Stimulated activated CD8-positive, alpha-beta memory T cell treated with anti-CD3 and anti-CD28 coated beads, Interleukin-2, amount 100 ng/mL, for 48 hours (primary cell): ENCODE data around the gene ABHD2.
"Not testable (repeated sequence)": the region's sequence is repeated elsewhere in the genome, so short reads cannot be mapped to it uniquely, and the experiment has no call there.

Experiments
- DNase-seq, 2 donors: peaks; one replicate each; pipeline ENCODE4 v3.0.0-alpha.2; 2020; ENCODE audit warnings: low read depth in 2 of 2

Gene ABHD2

DNA sequence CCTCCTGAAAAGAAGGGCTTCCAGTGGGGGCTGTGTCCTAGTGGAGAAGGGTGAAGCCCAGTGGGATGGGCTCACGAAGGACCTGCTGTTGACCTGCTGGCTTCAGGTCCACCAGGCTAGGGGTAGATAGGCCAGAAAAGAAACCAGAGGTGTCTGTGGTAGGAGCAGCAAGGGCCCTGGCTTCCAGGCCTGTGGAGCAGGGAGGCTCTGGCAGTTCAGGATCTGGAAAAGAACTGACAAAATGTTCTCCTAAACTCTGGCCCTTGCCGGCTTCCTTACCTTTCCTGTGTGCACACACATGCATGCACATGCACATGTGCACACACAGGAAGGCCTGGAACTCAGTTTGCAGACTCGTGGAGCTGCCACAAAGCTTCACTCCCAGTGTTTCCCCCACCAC, 49.7 kb downstream of the ABHD2 start:
- DNase-seq: no peak

DNA sequence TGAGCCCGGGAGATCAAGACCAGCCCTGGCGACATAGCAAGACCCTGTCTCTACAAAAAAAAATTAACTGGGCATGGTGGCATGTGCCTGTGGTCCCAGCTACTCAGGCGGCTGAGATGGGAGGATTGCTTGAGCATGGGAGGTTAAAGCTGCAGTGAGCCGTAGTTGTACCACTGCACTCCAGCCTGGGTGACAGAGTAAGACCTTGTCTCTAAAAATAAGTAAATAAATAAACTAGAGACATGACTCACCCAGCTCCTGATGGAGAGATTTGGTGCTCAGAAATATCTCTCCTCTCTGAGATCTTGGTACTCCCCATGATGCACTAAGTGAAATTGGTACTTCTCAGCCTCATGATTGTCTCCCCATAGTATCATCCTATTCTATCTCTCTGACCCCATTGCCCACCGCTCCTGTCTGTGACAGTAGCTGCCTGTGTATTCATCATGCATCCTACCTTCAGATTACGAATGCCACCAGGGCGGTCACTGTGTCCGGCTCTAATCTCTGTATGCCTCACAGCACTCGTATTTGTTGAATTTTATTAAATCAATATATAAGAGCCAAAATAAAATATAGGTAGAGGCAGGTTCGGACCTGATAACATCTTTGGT, 50.9 kb downstream of the ABHD2 start:
- DNase-seq: no peak

DNA sequence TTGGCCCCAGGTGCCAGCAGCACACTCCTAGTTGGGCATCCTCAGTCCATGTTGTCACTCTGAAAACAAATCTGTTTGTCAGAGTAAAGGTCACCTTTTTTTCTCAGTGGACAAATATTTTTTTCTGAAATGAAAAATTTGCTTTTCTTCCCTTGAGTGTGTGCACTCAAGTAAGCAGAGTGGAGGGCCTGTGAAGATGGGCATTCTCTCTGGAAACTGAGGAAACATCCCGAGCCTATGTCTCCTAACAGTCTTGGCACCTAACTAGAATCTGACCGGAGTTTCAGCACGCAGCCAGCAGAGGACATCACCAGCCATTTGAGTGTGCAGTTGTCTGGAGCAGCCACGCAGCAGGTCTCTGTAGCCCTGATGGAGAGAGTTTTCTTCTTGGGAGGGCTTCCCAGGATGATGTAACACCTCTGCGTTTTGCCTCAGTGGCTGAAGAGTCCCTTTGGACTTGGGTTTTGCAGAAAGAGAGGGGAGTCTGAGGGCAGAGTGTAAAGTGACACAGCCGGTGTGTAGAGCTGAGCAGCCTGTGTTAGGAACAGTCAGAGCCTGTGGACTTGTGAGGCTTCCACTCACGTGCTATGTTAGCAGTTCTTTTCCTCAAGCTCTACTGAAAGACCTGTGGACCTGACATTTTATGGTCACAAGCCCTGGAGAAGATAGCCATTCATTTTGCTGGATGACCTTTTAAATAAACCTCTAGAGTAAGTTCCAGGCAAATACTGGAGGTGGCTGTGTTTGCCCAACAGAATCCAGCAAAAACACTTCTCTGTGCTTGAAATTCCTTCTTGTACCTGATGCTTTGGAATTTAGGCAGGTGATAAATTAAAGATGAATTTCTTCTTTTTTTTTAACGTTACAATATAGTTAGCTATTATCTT, 51.6 kb downstream of the ABHD2 start:
- no peak for DNase-seq

DNA sequence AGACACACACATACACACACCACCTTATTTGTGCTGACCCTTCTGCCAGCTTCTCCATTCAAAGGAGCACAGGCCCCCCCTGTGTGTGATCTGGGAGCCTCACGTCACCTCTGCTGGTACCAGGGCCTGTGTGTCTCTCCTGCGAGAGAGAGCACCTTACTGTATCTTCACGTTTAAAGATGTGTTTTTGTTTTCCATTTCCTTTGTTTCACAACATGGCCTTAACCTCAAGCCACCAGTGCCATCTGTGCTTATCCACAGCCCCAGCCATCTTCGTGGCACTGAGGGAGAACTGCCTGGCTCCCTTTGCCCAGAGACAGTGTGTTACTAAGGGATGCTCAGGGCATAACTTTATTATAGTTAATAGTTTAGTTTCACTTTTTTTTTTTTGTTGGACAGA, 52.3 kb downstream of the ABHD2 start:
- DNase-seq: no peak

DNA sequence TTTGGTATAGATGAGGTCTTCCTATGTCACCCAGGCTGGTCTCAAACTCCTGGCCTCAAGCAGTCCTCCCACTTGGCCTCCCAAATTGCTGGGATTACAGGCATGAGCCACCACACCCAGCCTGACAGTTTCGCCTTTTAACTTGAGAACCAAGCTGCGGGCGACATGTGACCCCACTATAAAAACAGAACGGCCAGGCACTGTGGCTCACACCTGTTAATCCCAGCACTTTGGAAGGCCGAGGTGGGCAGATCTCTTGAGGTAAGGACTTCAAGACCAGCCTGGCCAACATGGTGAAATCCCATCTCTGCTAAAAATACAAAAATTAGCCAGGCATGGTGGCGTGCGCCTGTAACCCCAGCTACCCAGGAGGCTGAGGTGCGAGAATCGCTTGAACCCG, 52.9 kb downstream of the ABHD2 start:
- not testable (repeated sequence) for DNase-seq

DNA sequence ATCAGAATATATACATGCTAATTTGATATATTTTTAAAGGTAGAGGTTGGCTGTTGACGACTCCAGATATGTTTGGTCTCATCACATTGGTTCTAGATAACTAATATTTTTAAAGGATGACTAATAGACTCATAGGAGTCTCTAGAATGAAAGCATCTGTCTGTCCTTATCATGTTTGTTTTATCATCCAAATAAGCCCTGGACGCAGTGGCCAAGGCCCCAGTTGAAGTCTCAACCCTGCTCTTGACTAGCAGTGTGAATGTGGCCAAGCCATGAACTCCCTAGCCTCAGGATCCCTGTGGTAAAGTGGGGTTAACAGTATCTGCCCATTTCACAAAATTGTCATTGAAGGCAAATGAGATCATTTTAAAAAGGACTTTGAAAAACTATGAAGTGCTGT, 53.6 kb downstream of the ABHD2 start:
- no peak for DNase-seq

DNA sequence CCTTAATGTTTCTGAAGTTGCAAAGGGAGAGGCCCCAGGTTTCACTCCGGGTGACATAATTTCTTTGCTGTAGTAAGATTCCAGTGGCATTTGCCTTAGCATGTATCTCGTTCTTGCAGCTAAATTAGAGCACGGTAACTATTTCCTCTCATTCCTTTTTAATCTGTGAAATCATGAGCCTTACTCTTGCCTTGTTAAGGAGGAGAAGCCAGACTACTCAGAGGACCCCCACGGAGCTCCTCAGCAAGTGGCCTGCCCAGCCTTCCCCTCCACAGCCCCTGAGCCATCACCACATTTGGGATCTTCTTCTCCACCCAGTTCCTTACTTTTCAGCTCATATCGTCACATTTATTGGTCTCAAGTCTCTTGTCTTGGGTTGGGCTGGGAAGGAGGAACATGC, 54.2 kb downstream of the ABHD2 start:
- DNase-seq: no peak

DNA sequence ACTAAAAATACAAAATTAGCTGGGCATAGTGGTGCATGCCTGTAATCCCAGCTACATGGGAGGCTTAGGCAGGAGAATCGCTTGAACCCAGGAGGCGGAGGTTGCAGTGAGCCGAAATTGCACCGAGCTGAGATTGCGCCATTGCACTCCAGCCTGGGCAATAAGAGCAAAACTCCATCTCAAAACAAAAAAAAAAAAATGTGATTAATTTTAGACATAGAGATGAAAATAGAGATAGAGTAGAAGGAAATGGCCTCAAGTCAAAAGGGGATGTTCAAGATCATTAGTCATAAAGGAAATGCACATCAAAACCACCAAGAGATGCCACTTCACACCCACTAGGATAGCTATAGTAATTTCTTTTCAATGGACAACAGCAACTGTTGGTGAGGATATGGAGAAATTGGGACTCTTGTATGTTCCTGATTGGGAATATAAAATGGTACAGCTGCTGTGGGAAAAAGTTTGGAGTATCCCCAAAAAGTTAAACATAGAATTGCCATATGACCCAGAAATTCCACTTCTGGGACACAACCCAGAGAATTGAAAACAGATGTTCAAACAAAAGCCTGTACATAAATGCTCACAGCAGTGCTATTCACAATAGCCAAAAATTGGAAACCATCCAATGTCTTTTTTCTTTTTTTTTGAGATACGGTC, 55.4 kb downstream of the ABHD2 start:
- DNase-seq: no peak

DNA sequence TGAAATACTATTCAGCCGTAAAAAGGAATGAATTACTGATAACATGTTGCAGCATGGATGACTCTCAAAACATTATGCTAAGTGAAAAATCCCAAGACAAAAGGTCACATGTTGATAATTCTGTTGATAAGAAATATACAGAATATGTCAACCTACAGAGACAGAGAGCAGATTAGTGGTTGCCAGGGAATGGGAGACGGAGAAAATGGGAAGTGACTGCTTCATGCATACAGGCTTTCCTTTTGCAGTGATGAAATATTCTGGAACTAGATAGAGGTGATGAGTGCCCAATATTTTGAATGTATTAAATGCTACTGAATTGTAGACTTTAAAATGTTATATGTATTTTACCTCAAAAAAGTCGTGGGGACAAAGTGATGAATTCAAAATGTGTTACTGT, 56.2 kb downstream of the ABHD2 start:
- DNase-seq: no peak

DNA sequence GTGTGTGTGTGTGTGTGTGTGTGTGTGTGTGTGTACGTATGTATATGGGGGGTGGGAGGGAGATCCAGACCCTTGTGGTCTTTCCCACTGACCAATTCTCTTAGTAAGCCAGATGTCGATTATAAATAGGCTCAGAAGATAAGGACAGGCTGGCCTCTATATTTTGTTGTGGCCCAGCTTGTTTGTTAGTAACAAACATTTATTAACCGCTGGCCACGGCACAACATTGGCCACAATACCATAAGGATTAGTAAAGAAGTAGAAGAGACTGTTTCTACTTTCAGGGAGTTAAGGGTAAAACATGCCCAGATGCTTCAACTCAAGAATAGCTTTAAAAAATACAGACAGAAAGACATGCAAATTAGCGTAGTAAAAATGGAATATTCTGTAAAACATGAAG, 58.1 kb downstream of the ABHD2 start:
- no peak for DNase-seq

DNA sequence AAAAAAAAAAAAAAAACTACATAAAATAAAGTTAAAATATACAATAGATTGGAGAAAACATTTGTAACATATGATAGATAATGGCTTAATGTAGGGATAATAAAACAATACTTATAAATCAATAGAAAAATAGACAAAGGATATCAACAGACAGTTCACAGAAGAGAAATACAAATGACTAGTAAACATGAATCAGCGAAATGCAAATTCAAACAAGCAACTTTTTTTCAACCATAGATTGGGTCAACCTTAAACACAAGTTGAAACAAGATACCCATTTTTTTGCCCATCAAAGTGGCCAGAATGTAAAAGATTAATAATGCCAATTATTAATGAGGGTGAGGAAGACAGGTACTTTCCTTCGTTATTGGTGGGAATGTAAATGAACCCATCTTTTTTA, 59.9 kb downstream of the ABHD2 start:
- no peak for DNase-seq

DNA sequence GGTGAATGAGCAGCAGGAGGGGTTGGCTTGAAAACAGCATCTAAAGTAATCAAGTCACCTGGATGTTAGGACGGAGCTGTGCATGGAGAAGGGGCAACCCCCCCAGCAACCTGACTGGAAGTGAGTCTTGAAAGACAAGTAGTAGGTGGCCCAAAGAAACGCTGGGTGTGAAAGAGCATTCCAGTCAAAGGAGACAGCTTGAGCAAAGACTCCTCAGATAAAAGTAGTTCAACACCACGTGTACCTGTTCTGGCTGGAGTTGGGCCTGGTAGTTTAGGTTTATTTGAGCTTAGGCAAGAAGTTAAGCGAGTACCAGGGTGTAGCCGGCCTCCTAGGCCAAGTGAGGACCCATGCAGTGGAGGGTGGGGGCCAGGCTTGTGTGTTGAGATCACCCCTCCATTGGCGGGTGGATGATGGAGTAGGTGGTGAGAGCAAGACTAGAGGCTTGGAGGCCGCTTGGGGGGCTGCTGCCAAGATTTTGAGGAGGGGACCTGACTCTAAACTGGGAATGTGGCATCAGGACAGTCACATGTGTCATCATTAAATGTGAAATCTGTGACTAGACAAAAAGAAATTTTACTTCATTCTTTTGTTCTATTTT, 61.3 kb downstream of the ABHD2 start:
- no peak for DNase-seq

DNA sequence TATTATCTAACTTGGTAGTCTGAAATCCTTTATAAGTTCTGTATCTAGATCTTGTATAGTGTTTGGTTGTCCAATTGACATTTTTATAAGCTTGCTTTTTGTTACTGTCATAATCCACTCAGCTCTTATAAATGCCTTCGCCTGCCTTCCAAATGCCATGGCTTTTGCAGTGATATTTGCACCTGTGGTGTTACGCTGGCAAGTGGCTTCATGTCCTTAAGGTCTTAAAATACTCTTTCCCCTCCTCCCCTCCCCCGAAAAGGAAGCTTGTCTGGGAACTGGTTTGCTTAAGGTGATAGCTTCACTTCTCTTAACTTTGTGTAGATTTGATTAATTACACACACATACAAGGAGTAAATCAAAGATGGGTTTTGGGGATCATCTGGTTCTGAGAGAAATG, 62.0 kb downstream of the ABHD2 start:
- no peak for DNase-seq

DNA sequence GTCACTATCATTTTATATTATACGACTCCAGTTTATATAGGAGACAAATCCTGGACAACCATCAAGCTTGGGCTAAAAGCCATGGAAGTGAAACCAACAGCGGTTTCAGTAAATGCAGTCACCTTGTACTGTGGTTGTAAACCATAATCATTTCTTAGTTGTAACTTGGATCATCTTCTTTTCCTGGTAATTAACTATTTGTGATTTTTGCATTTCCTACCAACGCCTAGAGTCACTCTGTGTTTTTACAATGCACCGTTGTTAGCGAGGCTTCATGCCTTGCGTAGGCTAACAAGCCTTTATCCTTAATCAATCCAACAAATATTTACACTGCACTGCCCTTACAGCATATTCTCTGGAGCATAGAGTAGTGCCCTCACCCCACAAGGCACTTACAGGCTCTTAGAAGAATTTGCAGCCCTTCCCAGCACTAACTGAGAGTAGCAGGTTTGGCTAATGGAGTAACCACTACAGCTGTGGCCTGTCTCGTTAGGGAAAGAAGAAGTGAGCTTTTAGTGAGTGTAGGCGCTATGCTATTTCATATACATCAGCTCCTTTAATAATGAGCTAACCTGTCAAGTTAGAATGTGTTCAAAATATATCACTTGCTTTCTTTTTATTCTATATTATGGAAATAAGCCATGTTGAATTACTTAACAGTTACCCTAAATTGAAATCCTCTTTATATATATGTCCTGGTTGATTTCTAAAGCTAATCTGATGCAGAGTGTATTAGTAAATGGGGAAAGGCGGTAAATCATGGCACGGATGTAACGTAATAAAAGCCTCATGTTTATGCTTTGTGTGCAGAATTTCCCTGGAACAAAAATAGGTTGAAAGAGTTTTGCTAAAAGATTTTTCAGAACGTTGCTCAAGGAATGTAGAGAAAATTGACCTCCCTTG, 62.8 kb downstream of the ABHD2 start:
- DNase-seq: no peak

DNA sequence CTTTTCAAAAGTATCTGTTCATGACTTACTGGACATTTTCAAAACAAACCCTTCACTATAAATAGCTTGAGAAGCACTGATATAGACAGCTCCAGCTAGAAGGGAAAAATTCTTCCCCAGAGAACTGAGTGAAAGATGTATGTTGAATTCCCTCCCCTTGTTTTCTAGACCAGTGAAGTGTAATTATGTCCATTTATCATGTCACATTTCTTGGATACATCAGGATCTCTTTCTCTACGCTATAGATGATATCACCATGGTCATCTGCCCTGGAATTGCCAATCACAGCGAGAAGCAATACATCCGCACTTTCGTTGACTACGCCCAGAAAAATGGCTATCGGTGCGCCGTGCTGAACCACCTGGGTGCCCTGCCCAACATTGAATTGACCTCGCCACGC, 66.9 kb downstream of the ABHD2 start:
- no peak for DNase-seq

DNA sequence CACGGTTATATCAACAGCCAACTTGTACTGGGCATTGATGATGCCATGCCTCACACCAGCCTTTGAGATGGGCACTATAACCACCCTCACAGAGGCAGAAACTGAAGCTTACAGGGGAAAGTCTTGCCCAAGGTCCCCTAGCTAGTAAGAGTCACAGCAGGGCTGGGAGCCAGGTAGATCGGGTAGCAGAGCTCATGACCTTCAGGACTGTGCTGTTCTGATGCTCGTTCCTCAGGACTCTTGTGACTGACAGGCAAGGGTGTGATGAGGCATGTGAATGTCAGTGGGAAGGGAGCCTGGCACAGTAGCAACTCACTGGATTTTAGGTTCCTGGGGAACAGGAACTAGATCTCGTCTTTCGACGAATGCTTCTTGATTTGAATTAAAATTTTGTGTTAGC, 67.4 kb downstream of the ABHD2 start:
- DNase-seq: no peak

DNA sequence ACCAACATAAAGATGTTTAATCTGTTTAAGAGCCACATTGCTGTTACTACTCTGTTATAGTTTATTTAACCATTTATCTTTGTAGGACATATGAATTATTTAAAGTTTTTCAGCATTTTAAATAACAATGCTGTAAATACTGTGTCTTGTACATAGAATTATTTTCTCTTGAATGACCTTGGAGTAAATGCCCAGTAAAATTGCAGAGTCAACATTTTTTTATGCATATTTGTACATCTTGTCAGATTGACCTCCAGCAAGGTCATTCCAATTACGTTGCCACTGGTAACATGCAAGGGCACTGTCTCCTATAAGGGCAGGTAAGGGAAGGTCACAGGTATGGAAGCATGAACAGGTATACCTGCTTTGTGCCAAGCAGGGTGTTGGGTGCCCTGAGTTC, 68.8 kb downstream of the ABHD2 start:
- DNase-seq: no peak

DNA sequence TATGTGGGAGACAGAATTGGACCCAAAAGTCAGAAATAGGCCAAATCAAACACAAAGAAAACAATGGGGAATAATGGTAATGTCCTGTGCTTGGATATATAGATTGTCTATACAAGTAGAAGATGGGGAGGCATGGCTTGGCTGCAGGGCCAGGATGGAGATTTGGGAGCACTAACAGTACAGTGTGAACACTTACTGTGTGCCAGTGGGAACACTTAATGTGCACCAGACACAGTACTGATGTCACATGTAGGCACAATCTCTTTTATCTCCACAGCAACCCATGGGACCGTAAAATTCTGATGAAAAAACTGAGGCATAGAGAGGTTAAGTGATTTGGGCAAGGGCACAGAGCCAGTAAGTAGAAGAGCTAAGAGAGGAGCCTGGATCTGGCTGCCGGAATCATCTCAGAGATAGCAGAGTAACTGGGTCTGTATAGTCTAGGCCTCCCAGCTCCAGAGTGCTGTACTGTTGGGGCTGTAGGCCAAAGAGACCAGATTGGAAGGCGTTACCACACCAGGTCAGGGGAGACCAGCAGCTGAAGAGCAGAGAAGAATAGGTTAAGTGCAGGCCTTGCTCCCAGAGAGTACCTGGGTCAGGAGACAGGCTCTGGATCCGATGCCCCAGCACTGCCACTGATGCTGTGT, 69.8 kb downstream of the ABHD2 start:
- no peak for DNase-seq

DNA sequence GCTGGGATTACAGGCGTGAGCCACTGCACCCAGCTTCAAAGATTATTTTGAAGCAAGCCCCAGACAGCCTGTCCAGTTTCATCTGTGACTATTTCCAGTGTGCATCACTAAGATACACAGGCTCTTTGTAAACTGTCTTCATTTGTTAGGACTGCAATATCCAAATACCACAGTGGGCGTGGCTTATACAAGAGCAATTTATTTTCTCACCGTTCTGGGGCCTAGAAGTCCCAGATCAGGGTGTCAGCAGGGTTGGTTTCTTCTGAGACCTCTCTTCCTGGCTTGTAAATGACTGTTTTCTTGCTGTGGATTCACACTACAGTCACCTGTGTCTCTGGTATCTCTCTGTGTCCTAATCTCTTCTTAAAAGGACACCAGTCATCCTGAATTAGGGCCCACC, 73.4 kb downstream of the ABHD2 start:
- no peak for DNase-seq

DNA sequence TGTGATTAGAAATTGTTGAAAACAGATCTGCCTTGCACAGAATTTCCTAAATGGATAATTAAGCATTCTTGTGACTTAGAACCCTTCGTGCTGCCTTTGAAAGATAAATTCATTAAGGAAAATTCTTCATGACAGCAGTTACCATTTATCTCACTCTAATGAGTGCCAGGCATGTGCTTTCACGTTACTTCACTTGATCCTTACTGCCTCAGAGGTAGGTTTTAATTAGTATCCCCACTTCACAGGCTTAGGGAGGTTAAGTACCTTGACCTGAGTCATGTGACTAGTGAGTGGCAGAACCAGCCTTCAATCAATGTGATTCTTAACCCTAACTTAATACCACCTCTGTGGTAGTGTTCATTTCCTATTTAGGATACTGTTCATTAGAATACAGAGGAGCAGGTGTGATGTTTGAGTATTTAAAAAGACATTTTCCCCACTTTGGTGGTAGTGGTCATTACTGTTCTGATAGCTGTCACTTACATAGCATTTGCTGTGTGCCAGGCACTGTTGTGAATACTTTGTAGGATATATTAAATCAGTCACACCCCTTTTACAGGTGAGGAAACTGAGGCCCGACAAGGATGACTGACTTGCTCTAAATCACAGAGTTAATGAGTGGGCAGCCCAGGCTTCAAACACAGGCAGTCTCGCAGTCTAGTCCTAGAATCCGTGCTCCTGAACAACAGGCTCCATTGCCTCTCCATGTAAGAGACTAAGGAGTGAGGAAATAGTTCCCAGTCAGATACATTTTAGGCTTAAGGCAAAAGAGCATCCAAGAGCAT, 75.2 kb downstream of the ABHD2 start:
- DNase-seq: no peak
